ENCODE measurements around the gene FSD2. TPM values are rescaled to one million over a fixed set of nuclear protein-coding genes. Genes with fewer than 3 reads are reported as not detected.

FSD2 gene
- total RNA-seq, 4 donors from 2014 or later: not detected

DNA sequence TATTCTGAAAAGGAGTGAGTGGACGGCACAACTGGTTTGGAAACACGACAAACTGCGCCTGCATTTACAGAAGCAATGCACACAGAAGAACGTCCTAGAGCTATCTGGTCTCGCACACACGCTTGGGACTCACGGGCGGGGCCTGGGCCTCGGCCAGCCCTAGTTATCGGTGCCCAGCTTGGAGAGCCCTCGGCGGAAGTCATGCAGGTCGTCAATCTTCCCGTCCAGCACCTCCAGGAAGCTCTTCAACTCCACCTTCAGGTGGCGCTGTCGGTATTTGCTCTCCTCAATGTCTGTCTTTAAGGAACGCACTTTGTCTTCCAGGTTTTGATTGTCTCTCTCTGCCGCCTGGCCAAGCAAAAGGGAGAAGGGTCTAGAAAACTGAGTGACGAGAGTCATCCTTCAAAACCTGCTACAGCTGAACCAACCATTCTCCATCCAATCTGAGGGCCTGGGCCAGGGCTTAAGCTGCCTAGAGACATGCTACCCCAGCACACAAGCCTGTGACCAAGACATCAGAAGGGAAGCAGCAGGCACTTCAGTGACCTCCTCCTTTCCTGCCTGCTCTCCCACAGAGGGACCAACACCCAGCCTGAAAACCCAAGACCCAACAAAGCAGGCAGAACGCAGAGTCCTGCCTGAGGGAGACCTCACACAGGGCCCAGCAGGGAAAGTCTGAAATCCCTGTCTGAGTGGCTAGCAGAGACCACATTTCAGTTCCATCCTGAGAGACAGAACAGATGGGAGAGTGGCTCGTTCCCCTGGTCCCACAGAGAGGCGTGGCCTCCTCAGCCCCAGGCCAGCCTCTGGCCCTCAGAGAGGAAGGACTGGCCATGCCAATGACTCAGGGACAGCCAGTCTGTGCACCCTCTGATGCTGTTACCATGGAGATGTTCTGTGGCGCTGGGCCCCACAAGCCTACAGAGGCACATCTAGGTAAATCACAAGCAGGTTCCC is 44.0 kb upstream of the FSD2 start:
- TF ChIP-seq, protein P1, sequence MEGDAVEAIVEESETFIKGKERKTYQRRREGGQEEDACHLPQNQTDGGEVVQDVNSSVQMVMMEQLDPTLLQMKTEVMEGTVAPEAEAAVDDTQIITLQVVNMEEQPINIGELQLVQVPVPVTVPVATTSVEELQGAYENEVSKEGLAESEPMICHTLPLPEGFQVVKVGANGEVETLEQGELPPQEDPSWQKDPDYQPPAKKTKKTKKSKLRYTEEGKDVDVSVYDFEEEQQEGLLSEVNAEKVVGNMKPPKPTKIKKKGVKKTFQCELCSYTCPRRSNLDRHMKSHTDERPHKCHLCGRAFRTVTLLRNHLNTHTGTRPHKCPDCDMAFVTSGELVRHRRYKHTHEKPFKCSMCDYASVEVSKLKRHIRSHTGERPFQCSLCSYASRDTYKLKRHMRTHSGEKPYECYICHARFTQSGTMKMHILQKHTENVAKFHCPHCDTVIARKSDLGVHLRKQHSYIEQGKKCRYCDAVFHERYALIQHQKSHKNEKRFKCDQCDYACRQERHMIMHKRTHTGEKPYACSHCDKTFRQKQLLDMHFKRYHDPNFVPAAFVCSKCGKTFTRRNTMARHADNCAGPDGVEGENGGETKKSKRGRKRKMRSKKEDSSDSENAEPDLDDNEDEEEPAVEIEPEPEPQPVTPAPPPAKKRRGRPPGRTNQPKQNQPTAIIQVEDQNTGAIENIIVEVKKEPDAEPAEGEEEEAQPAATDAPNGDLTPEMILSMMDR (IDR thresholded peaks at IDR 0.05): peak in 1 of 3 donors; percentile 13
- DNase-seq (ENCODE audit: low spot score): no peak
- peak; percentile 84 for ATAC-seq (ENCODE audit: low FRiP score)

DNA sequence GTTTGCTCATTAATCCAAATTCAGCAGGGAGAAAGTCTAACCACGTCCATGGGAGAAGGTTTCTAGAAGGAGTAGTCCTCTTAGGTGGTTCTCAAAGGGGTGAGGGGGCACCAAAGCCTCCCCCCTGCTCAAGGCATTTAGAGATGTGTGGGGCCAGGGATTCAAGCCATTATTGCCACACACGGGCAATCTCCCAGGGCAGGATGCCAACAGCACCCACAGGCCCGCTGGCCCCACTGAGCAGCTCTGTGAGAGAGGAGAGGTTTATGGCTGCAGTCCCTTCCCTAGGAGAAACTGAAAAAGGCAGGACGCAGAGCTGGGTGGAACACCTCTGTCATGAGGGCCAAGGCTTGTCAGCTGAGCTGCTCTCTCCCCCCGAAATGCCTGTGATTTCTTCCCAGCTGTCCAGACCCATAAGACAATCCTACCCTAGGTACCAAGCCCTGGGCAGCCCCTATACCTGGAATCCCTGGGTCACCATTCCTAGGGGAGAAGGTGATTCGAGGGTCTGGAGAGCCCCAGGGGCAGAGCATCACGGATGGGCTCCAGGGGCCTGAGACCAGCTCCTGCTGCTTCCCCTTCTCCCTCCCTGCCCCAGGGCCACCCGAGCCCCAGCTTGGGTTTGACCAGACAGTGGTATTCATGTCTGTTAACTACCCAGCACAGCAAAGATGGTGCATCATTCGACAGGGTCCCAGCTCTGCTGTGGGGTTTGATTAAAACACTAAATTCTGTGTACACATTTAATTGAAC is 42.5 kb upstream of the FSD2 start:
- no peak for ATAC-seq (ENCODE audit: low FRiP score)
- TF ChIP-seq, protein P1 (IDR thresholded peaks at IDR 0.05): no peak
- no peak for DNase-seq (ENCODE audit: low spot score)

DNA sequence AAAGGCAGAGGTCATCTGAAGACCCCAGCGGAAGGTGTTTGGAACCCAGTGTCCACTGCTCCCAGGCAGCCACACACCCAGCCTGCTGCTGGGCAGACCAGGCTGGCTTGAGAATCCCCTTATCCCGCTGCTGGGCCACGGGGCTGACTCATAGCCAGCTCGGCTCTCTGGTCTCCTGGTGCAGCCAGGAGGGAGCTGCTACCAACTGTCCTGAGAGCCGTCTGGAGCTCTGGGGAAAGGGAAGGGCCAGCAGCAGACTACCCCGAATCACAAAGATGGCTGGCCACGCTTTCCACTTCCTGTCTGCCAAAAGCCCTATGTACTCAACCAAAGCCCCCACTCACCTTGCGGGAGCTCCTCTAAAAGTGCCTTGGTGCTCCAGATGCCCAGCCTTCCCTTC is 41.8 kb upstream of the FSD2 start:
- no peak for DNase-seq (ENCODE audit: low spot score)
- no peak for ATAC-seq (ENCODE audit: low FRiP score)
- TF ChIP-seq, protein P1 (IDR thresholded peaks at IDR 0.05): no peak

DNA sequence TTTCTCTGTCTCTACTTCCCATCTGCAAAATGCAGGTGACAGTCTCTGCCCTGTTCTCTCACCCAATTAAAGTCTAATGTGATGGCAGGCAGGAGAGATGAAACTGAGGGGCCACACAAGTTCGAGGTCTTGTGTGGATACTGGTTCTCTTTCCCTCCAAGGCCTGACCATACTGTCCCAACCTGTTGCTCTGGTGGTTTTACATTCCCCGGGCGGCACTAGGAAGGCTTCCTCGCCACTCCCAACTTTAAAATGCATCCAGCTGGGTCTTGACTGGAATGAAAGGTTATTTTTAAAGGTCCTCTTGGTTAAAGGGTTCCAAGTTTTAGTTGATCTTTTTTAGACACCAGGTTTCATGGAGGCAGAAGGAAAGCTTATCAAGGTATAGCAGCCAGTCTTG is 40.8 kb upstream of the FSD2 start:
- TF ChIP-seq, protein P1 (IDR thresholded peaks at IDR 0.05): no peak
- DNase-seq (ENCODE audit: low spot score) (no peak), ATAC-seq (ENCODE audit: low FRiP score) (no peak)

DNA sequence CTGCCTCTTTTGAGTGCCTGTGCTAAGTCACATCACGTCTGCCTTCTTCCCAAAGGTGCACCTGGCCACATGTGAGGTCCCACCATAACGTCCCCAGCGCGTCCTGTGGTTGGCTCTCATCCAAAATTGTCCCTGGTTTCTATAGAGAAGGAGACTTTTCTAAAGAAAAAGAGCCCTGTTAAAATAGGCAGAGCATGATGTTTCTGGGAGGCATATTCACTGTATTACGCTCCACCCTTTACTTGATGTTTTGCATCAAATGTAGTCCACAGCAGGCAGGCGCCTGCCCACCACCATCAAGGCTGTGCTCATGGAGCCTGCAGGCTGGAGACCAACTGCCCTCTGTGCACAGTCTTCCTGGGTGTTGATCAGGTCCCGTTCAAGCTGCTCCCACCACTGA is 39.8 kb upstream of the FSD2 start:
- TF ChIP-seq, protein P1 (IDR thresholded peaks at IDR 0.05): no peak
- DNase-seq (ENCODE audit: low spot score) (no peak), ATAC-seq (ENCODE audit: low FRiP score) (no peak)

DNA sequence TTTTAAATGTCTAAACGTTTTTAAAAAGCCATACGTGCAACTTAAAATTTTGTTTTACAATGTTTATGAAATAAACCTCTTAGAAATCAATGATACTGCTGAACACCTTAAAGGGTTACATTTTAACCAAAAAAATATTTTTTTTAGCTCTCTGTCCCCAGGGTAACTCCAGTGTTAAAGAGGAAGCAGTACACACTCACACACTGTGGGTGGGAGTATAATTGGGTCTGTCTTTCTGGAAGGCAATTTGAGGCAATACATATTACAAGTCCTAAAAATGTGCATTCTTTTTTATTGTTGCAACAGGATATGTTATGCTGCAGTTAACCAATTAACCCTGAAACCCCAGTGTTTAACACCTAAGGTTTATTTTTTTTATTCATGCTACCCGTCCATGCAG is 37.7 kb upstream of the FSD2 start:
- DNase-seq (ENCODE audit: low spot score) (no peak), ATAC-seq (ENCODE audit: low FRiP score) (no peak)

More for the DNA sequence above, 37.7 kb upstream of the FSD2 start:
- TF ChIP-seq, protein P1 (IDR thresholded peaks at IDR 0.05): no peak

All from omental fat pad (tissue), 4 donors.